Liver (tissue), 9 donors: Measurements from ENCODE around the gene HPCAL1. TPM values are rescaled to one million over a fixed set of nuclear protein-coding genes. Genes with fewer than 3 reads are reported as not detected.

Experiments
- DNase-seq: peaks from one replicate; pipeline ENCODE4 v3.0.0-alpha.2; 2017; ENCODE audit warnings: low spot score
- H3K27ac ChIP-seq, 2 donors: one replicate each; pipeline ENCODE4 v1.7.0; 2013; ENCODE audit warnings: inconsistent platforms in 2 of 2, low read length in 2 of 2, control low read depth in 1 of 2, low read depth in 1 of 2, mild to moderate bottlenecking in 1 of 2
- H3K27me3 ChIP-seq, 4 donors: one replicate each; pipeline versions ENCODE4 v1.6.1 to v1.7.0; 2013; ENCODE audit warnings: low read length in 3 of 4, inconsistent platforms in 1 of 4, mild to moderate bottlenecking in 1 of 4, moderate library complexity in 1 of 4; ENCODE audit not compliant: control insufficient read depth in 4 of 4, insufficient read depth in 4 of 4
- H3K36me3 ChIP-seq, 4 donors: one replicate each; pipeline versions ENCODE4 v1.6.1 to v1.7.0; 2013; ENCODE audit warnings: low read length in 3 of 4, mild to moderate bottlenecking in 3 of 4, low read depth in 1 of 4, moderate library complexity in 1 of 4; ENCODE audit not compliant: control insufficient read depth in 4 of 4, insufficient read depth in 3 of 4
- H3K4me1 ChIP-seq, 4 donors: one replicate each; pipeline versions ENCODE4 v1.6.1 to v1.7.0; 2013; ENCODE audit warnings: low read length in 3 of 4, mild to moderate bottlenecking in 3 of 4, moderate library complexity in 1 of 4; ENCODE audit not compliant: control insufficient read depth in 4 of 4, insufficient read depth in 4 of 4
- H3K4me3 ChIP-seq, 3 donors: one replicate each; pipeline versions ENCODE4 v1.6.1 to v1.7.0; 2013; ENCODE audit warnings: low read length in 3 of 3, control low read depth in 1 of 3, low read depth in 1 of 3, mild to moderate bottlenecking in 1 of 3
- H3K9ac ChIP-seq, 2 donors: one replicate each; pipeline ENCODE4 v1.7.0; 2013; ENCODE audit warnings: low read length in 2 of 2, mild to moderate bottlenecking in 2 of 2, moderate library complexity in 2 of 2, control low read depth in 1 of 2, low read depth in 1 of 2
- H3K9me3 ChIP-seq, 4 donors: one replicate each; pipeline versions ENCODE4 v1.6.1 to v1.7.0; 2013; ENCODE audit warnings: low read length in 3 of 4; ENCODE audit not compliant: control insufficient read depth in 4 of 4
- ATF3 ChIP-seq: IDR thresholded peaks from 2 replicates; pipeline ENCODE4 v1.6.1; 2016; ENCODE audit warnings: antibody characterized with exemption
- EGR1 ChIP-seq, 2 donors: IDR thresholded peaks; 2 replicates each; pipeline ENCODE4 v1.6.1; 2016 to 2018; ENCODE audit warnings: antibody characterized with exemption in 2 of 2, low read depth in 2 of 2
- FOXA1 ChIP-seq: IDR thresholded peaks from 2 replicates; pipeline ENCODE4 v1.6.1; 2016; ENCODE audit warnings: antibody characterized with exemption
- FOXA2 ChIP-seq: IDR thresholded peaks from 2 replicates; pipeline ENCODE4 v1.6.1; 2016; ENCODE audit warnings: antibody characterized with exemption
- GABPA ChIP-seq, 2 donors: IDR thresholded peaks in 1 of 2; conservative IDR thresholded peaks in 1 of 2; 2 replicates each; pipeline ENCODE4 v1.6.1; 2016; ENCODE audit warnings: antibody characterized with exemption in 2 of 2, mild to moderate bottlenecking in 1 of 2, moderate library complexity in 1 of 2
- HNF4A ChIP-seq, 2 donors: conservative IDR thresholded peaks; 2 replicates each; pipeline ENCODE4 v1.6.1; 2016; ENCODE audit warnings: antibody characterized with exemption in 2 of 2, mild to moderate bottlenecking in 2 of 2
- HNF4G ChIP-seq: IDR thresholded peaks from 2 replicates; pipeline ENCODE4 v1.6.1; 2016; ENCODE audit warnings: antibody characterized with exemption
- JUND ChIP-seq, 2 donors: IDR thresholded peaks; 2 replicates each; pipeline ENCODE4 v1.6.1; 2016; ENCODE audit warnings: antibody characterized with exemption in 2 of 2
- MAX ChIP-seq: IDR thresholded peaks from 2 replicates; pipeline ENCODE4 v1.6.1; 2016; ENCODE audit warnings: antibody characterized with exemption
- NR2F2 ChIP-seq: IDR thresholded peaks from 2 replicates; pipeline ENCODE4 v1.6.1; 2016; ENCODE audit warnings: antibody characterized with exemption
- RAD21 ChIP-seq, 2 donors: IDR thresholded peaks; 2 replicates each; pipeline ENCODE4 v1.6.1; 2016; ENCODE audit warnings: antibody characterized with exemption in 2 of 2, mild to moderate bottlenecking in 2 of 2
- REST ChIP-seq: IDR thresholded peaks from 2 replicates; pipeline ENCODE4 v1.6.1; 2016; ENCODE audit warnings: antibody characterized with exemption, mild to moderate bottlenecking
- RXRA ChIP-seq, 2 donors: IDR thresholded peaks; 2 replicates each; pipeline ENCODE4 v1.6.1; 2017 to 2018; ENCODE audit warnings: antibody characterized with exemption in 2 of 2, mild to moderate bottlenecking in 1 of 2
- SP1 ChIP-seq: IDR thresholded peaks from 2 replicates; pipeline ENCODE4 v1.6.1; 2018; ENCODE audit warnings: antibody characterized with exemption, mild to moderate bottlenecking
- TAF1 ChIP-seq: conservative IDR thresholded peaks from 2 replicates; pipeline ENCODE4 v1.6.1; 2016; ENCODE audit warnings: antibody characterized with exemption, mild to moderate bottlenecking
- YY1 ChIP-seq: IDR thresholded peaks from 2 replicates; pipeline ENCODE4 v1.6.1; 2016; ENCODE audit warnings: antibody characterized with exemption, mild to moderate bottlenecking
- WGBS: extraction: QIAGEN DNeasy Blood & Tissue Kit; methylation state at CpG from one replicate; pipeline ENCODE4 v1.1.7; 2013; 5-methylcytosine and 5-hydroxymethylcytosine counted together
- polyA plus RNA-seq, 2 donors: library from polyadenylated mRNA; stranded (reverse) in 1 of 2; unstranded in 1 of 2; fragments of 200-250 nt in 1 of 2; fragments of >200 nt in 1 of 2; fragmentation: Nextera tagmentation in 1 of 2; extraction: Ambion mirVana in 1 of 2; gene quantifications; one replicate each; pipeline versions ENCODE4 v1.2.1 to v1.2.3, GENCODE V29; 2013 to 2015
- total RNA-seq, 2 donors: library from RNA; depleted of rRNA; stranded (reverse); fragments of >200 nt; gene quantifications; one replicate each; pipeline ENCODE4 v1.2.3, GENCODE V29; 2014
- TF ChIP-seq, protein P1 (sequence below): fragments of 150-350 bp; IDR thresholded peaks from 2 replicates; pipeline ENCODE4 v1.5.1; 2017; ENCODE audit warnings: improper control_type of control experiment, low read depth, low read length; ENCODE audit not compliant: missing input control
- donor health status: healthy.
- donor health status: healthy.
- donor health status: healthy.
- donor health status: healthy.
- donor health status: healthy.

Gene HPCAL1
- total and polyA plus RNA-seq, 4 donors = 17.3 to 27.9 (median 22.9) TPM

- DNase-seq = no peak
- TF ChIP-seq YY1 = no peak
- TF ChIP-seq RAD21 (IDR thresholded peaks at IDR 0.05) = no peak
- TF ChIP-seq TAF1 = no peak
- TF ChIP-seq FOXA2 = no peak
- no peak for TF ChIP-seq SP1
- TF ChIP-seq HNF4A (conservative IDR thresholded peaks at IDR 0.05) = no peak
- TF ChIP-seq JUND (IDR thresholded peaks at IDR 0.05) = no peak
- TF ChIP-seq, protein P1, sequence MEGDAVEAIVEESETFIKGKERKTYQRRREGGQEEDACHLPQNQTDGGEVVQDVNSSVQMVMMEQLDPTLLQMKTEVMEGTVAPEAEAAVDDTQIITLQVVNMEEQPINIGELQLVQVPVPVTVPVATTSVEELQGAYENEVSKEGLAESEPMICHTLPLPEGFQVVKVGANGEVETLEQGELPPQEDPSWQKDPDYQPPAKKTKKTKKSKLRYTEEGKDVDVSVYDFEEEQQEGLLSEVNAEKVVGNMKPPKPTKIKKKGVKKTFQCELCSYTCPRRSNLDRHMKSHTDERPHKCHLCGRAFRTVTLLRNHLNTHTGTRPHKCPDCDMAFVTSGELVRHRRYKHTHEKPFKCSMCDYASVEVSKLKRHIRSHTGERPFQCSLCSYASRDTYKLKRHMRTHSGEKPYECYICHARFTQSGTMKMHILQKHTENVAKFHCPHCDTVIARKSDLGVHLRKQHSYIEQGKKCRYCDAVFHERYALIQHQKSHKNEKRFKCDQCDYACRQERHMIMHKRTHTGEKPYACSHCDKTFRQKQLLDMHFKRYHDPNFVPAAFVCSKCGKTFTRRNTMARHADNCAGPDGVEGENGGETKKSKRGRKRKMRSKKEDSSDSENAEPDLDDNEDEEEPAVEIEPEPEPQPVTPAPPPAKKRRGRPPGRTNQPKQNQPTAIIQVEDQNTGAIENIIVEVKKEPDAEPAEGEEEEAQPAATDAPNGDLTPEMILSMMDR = no peak
- no peak for TF ChIP-seq GABPA (IDR thresholded peaks at IDR 0.05 in 1 of 2, conservative IDR thresholded peaks at IDR 0.05 in 1 of 2)
- TF ChIP-seq NR2F2 = no peak
- TF ChIP-seq ATF3 = no peak
- TF ChIP-seq REST = no peak
- no peak for TF ChIP-seq MAX
- TF ChIP-seq EGR1 (IDR thresholded peaks at IDR 0.05; ENCODE audit: low read depth in 2 of 2) = no peak
- TF ChIP-seq HNF4G = no peak
- TF ChIP-seq RXRA (IDR thresholded peaks at IDR 0.05) = no peak
- Histone ChIP-seq H3K27me3 (no peaks in the 10 kb centered on the region), H3K4me1 (peaks cover 9 to 50% (median 35%) of the 10 kb centered on the region in 4 donors), H3K27ac (peak overlapping the region; percentile 95 to 97), H3K9ac (peak overlapping the region; percentile 86 to 87), H3K4me3 (peak overlapping the region; percentile 94 to 96 (median 94)), H3K36me3 (no peaks in the 10 kb centered on the region), H3K9me3 (no peaks in the 10 kb centered on the region)
- 8% methylated on average over 29 of the region's 29 CpGs for WGBS
Measured at GRCh38 chr2:10301941-10302478, 694 bp upstream of the HPCAL1 start.

GRCh38 chr2:10303181-10303693 is 533 bp downstream of the HPCAL1 start:
- H3K4me1 ChIP-seq = peaks cover 12 to 58% (median 42%) of the 10 kb centered on the region in 4 donors
- H3K27ac ChIP-seq = peak overlapping the region; percentile 95 to 97
- WGBS = under 1% methylated on average over 48 of the region's 48 CpGs
- H3K9me3 ChIP-seq = no peaks in the 10 kb centered on the region
- no peak for DNase-seq
- no peaks in the 10 kb centered on the region for H3K36me3 ChIP-seq
- peak overlapping the region; percentile 46 to 87 for H3K9ac ChIP-seq
- H3K4me3 ChIP-seq = peak overlapping the region; percentile 94 to 100 (median 97)
- no peaks in the 10 kb centered on the region for H3K27me3 ChIP-seq
- no peak for TF ChIP-seq NR2F2
- TF ChIP-seq YY1 = no peak
- TF ChIP-seq, protein P1 = no peak
- no peak for TF ChIP-seq FOXA2
- TF ChIP-seq REST = no peak
- TF ChIP-seq GABPA (IDR thresholded peaks at IDR 0.05 in 1 of 2, conservative IDR thresholded peaks at IDR 0.05 in 1 of 2) = no peak
- TF ChIP-seq EGR1 (IDR thresholded peaks at IDR 0.05; ENCODE audit: low read depth in 2 of 2) = no peak
- no peak for TF ChIP-seq FOXA1
- no peak for TF ChIP-seq MAX
- TF ChIP-seq RAD21 (IDR thresholded peaks at IDR 0.05) = no peak
- TF ChIP-seq HNF4A (conservative IDR thresholded peaks at IDR 0.05) = no peak
- TF ChIP-seq ATF3 = no peak
